OCI-LY1 (cell line): ENCODE results near the gene ZFYVE21.
A peak's percentile ranks its signal among the peaks of the same experiment; 100 is the strongest.

Source experiments
- H2AFZ ChIP-seq: fragments of 200-600 bp; sonication (generic), shearing (Covaris generic); 2 replicates; pipeline ENCODE4 v1.6.0; 2014; ENCODE audit warnings: antibody characterized with exemption, mild to moderate bottlenecking, low read length
- H3F3A ChIP-seq: fragments of 200-600 bp; sonication (generic), shearing (Covaris generic); 2 replicates; pipeline ENCODE4 v1.6.0; 2014; ENCODE audit warnings: mild to moderate bottlenecking, antibody characterized with exemption, low read length, moderate library complexity; ENCODE audit not compliant: insufficient read depth
- H3K27ac ChIP-seq: fragments of 200-600 bp; sonication (generic); 2 replicates; pipeline ENCODE4 v1.5.1; 2014; ENCODE audit warnings: low read length, mixed run types, mild to moderate bottlenecking, low read depth; ENCODE audit not compliant: poor library complexity, severe bottlenecking
- H3K27me3 ChIP-seq: fragments of 200-600 bp; sonication (generic); 2 replicates; pipeline ENCODE4 v1.6.0; 2014; ENCODE audit warnings: antibody characterized with exemption, mild to moderate bottlenecking, low read length, moderate library complexity; ENCODE audit not compliant: insufficient read depth
- H3K36me3 ChIP-seq: fragments of 200-600 bp; sonication (generic); 2 replicates; pipeline ENCODE4 v1.6.1; 2014; ENCODE audit warnings: mild to moderate bottlenecking, antibody characterized with exemption, low read length, moderate library complexity, mixed read lengths; ENCODE audit not compliant: insufficient read depth
- H3K4me1 ChIP-seq: fragments of 200-600 bp; sonication (generic); 2 replicates; pipeline ENCODE4 v1.5.1; 2014; ENCODE audit warnings: mild to moderate bottlenecking, low read length, moderate library complexity; ENCODE audit not compliant: insufficient read depth, severe bottlenecking
- H3K4me2 ChIP-seq: fragments of 200-600 bp; sonication (generic), shearing (Covaris generic); 2 replicates; pipeline ENCODE4 v1.6.1; 2014; ENCODE audit warnings: low read length
- H3K4me3 ChIP-seq: fragments of 200-600 bp; sonication (generic); 2 replicates; pipeline ENCODE4 v1.5.1; 2014; ENCODE audit warnings: low read length, low read depth, mild to moderate bottlenecking, mixed read lengths; ENCODE audit not compliant: poor library complexity, severe bottlenecking
- H3K79me2 ChIP-seq: fragments of 200-600 bp; shearing (Covaris generic); 2 replicates; pipeline ENCODE4 v1.6.1; 2016; ENCODE audit warnings: mixed run types, low read length, mixed read lengths; ENCODE audit not compliant: insufficient read depth
- H3K9ac ChIP-seq: fragments of 200-600 bp; sonication (generic), shearing (Covaris generic); 2 replicates; pipeline ENCODE4 v1.6.1; 2014; ENCODE audit warnings: mild to moderate bottlenecking, low read length, mixed read lengths
- H3K9me2 ChIP-seq: fragments of 200-600 bp; sonication (generic), shearing (Covaris generic); 2 replicates; pipeline ENCODE4 v1.6.1; 2014; ENCODE audit warnings: low read depth, mild to moderate bottlenecking, low read length, mixed read lengths
- H3K9me3 ChIP-seq: fragments of 200-600 bp; shearing (Covaris generic); 2 replicates; pipeline ENCODE4 v1.6.1; 2014; ENCODE audit warnings: low read length, mixed read lengths
- H4K20me1 ChIP-seq: fragments of 200-600 bp; sonication (generic), shearing (Covaris generic); 2 replicates; pipeline ENCODE4 v1.6.0; 2016; ENCODE audit warnings: mild to moderate bottlenecking, low read length; ENCODE audit not compliant: insufficient read depth
- EZH2 ChIP-seq: fragments of 200-600 bp; sonication (generic), shearing (Covaris generic); IDR thresholded peaks from 2 replicates; pipeline ENCODE4 v1.8.0; 2017; ENCODE audit warnings: borderline replicate concordance, mixed run types, mild to moderate bottlenecking, antibody characterized with exemption, low read length, moderate library complexity, mixed read lengths
- TF ChIP-seq, protein P1 (sequence below): fragments of 200-600 bp; sonication (generic), shearing (Covaris generic); IDR thresholded peaks from 2 replicates; pipeline ENCODE4 v1.5.1; 2017; ENCODE audit warnings: mild to moderate bottlenecking, antibody characterized with exemption, low read length, moderate library complexity, mixed read lengths

Gene ZFYVE21

DNA sequence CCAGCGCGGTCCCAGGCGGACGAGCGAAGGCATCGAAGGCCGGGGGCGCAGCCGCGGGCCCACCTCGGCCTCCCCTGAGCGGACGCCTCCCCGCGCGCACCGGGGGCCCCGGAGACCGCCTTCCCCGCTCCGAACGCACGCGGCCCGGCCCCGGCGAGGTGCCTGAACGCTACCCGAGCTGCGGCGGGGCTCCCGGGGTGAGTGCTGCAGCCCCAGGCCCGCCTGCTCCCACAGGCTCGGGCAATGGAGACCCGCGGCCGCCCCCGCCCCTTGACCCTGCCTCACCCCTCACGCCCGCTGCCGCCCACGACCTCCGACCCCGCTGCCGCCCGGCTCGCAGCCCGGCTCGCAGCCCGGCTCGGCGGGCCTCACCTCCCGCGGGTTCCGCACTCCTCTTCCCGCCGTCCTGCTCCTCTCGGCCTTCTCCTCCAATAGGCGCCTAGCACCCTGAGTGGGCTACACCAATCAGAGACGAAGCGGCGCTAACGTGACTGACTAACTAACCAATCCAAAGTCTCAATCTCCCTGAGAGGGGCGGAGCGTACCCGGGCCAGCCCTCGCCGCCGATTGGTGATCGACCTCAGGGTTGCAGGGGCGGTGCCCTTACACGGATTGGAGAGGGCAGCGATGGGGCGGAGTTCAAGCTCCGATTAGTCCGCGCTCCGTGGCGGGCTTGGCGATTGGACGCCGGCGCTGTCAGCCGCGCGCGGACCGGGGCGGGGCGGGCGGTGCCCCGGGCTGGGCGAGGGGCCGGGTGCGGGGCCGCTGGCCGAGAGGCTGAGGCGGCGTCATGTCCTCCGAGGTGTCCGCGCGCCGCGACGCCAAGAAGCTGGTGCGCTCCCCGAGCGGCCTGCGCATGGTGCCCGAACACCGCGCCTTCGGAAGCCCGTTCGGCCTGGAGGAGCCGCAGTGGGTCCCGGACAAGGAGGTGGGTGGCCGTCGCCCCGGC is at the start of gene ZFYVE21, which contains the start of gene XRCC3:
ZFYVE21 (plus strand) TSS at position 759 of the 949 bp plus-strand sequence; CDS start at position 791, 32 bp downstream.
XRCC3 (minus strand) TSS at position 400 of the 949 bp plus-strand sequence. CDS start 4,364 bp downstream, outside the sequence.
- no peaks in the 10 kb centered on the region for H4K20me1 ChIP-seq
- H3K79me2 ChIP-seq, result peaks cover 36% of the 10 kb centered on the region
- no peaks in the 10 kb centered on the region for H3F3A ChIP-seq

GRCh38 chr14:103667671-103668070 is 47.9 kb upstream of the ZFYVE21 start:
- Histone ChIP-seq H3K36me3 (peaks cover 91% of the 10 kb centered on the region), H4K20me1 (no peaks in the 10 kb centered on the region)

More for the DNA sequence above, at the start of gene ZFYVE21, which contains the start of gene XRCC3:
- Histone ChIP-seq H3K4me3 (peak within 1 kb of the TSS; percentile 89), H3K4me1 (peaks cover 79% of the 10 kb centered on the region), H2AFZ (no peak within 1 kb of the TSS), H3K9me3 (no peaks in the 10 kb centered on the region), H3K36me3 (peaks cover 36% of the 10 kb centered on the region; the same call in 1 of the 2 replicates), H3K4me2 (peak within 1 kb of the TSS; percentile 89), H3K9me2 (no peaks in the 10 kb centered on the region), H3K27ac (peak within 1 kb of the TSS; percentile 60), H3K9ac (peak within 1 kb of the TSS; percentile 93), H3K27me3 (no peaks in the 10 kb centered on the region)
- TF ChIP-seq, protein P1, sequence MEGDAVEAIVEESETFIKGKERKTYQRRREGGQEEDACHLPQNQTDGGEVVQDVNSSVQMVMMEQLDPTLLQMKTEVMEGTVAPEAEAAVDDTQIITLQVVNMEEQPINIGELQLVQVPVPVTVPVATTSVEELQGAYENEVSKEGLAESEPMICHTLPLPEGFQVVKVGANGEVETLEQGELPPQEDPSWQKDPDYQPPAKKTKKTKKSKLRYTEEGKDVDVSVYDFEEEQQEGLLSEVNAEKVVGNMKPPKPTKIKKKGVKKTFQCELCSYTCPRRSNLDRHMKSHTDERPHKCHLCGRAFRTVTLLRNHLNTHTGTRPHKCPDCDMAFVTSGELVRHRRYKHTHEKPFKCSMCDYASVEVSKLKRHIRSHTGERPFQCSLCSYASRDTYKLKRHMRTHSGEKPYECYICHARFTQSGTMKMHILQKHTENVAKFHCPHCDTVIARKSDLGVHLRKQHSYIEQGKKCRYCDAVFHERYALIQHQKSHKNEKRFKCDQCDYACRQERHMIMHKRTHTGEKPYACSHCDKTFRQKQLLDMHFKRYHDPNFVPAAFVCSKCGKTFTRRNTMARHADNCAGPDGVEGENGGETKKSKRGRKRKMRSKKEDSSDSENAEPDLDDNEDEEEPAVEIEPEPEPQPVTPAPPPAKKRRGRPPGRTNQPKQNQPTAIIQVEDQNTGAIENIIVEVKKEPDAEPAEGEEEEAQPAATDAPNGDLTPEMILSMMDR, result no peak
- TF ChIP-seq EZH2, result no peak

DNA sequence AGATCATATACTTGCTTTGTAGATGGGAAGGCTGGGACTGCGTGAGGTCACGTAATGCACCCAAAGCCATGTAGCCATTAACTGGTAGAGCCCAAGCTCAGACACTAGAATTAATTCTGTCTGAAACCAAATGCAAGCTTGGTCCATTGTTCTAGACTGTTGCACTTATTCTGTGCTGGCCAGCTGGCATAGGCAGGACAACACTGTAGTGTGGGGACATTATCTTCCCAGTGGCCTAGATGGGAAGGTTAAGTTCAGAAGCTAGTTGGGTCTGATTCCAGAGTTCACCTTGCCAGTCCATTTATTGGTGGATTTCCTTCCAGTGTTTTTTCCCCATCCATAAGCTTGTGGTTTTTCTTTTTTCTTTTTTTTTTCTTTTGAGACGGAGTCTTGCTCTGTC is 47.5 kb upstream of the ZFYVE21 start:
- Histone ChIP-seq H3F3A (no peaks in the 10 kb centered on the region), H3K27ac (no peak overlapping the region), H3K9ac (no peak overlapping the region), H3K36me3 (peaks cover 92% of the 10 kb centered on the region), H3K9me2 (no peaks in the 10 kb centered on the region), H3K4me2 (no peak overlapping the region), H4K20me1 (no peaks in the 10 kb centered on the region), H3K79me2 (no peaks in the 10 kb centered on the region), H2AFZ (no peak overlapping the region), H3K27me3 (no peaks in the 10 kb centered on the region), H3K9me3 (no peaks in the 10 kb centered on the region), H3K4me3 (no peak overlapping the region), H3K4me1 (no peaks in the 10 kb centered on the region)
- no peak for TF ChIP-seq EZH2
- TF ChIP-seq, protein P1, result no peak

More at GRCh38 chr14:103667671-103668070, 47.9 kb upstream of the ZFYVE21 start:
- Histone ChIP-seq H3K9ac (no peak overlapping the region), H3K9me2 (no peaks in the 10 kb centered on the region), H3K27ac (no peak overlapping the region), H3K4me1 (no peaks in the 10 kb centered on the region), H3F3A (no peaks in the 10 kb centered on the region), H3K4me2 (no peak overlapping the region), H3K4me3 (no peak overlapping the region), H3K9me3 (no peaks in the 10 kb centered on the region), H2AFZ (no peak overlapping the region), H3K27me3 (no peaks in the 10 kb centered on the region), H3K79me2 (no peaks in the 10 kb centered on the region)
- TF ChIP-seq, protein P1, result no peak
- TF ChIP-seq EZH2, result no peak
